ENCODE data around the gene SPATA32. TPM values are rescaled to one million over a fixed set of nuclear protein-coding genes. Genes with fewer than 3 reads are reported as not detected.

SPATA32 gene
- total RNA-seq, 1 donor = not detected

GRCh38 chr17:45247429-45248131, 14.3 kb downstream of the SPATA32 start:
- TF ChIP-seq, protein P1, sequence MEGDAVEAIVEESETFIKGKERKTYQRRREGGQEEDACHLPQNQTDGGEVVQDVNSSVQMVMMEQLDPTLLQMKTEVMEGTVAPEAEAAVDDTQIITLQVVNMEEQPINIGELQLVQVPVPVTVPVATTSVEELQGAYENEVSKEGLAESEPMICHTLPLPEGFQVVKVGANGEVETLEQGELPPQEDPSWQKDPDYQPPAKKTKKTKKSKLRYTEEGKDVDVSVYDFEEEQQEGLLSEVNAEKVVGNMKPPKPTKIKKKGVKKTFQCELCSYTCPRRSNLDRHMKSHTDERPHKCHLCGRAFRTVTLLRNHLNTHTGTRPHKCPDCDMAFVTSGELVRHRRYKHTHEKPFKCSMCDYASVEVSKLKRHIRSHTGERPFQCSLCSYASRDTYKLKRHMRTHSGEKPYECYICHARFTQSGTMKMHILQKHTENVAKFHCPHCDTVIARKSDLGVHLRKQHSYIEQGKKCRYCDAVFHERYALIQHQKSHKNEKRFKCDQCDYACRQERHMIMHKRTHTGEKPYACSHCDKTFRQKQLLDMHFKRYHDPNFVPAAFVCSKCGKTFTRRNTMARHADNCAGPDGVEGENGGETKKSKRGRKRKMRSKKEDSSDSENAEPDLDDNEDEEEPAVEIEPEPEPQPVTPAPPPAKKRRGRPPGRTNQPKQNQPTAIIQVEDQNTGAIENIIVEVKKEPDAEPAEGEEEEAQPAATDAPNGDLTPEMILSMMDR (IDR thresholded peaks at IDR 0.05; ENCODE audit: insufficient read depth, low read length) = no peak
- H3K4me3 ChIP-seq (ENCODE audit: low read depth, low read length) = peak overlapping the region; percentile 55
- peak; percentile 63 for DNase-seq (ENCODE audit: low read depth)

- no peak for DNase-seq (ENCODE audit: low read depth)
- peak overlapping the region; percentile 55 for H3K4me3 ChIP-seq (ENCODE audit: low read depth, low read length)
- TF ChIP-seq, protein P1 (IDR thresholded peaks at IDR 0.05; ENCODE audit: insufficient read depth, low read length) = peak; percentile 47
These were observed 14.9 kb downstream of the SPATA32 start for GRCh38 chr17:45246861-45247428.

GRCh38 chr17:45246338-45246737, 15.6 kb downstream of the SPATA32 start:
- DNase-seq (ENCODE audit: low read depth) = no peak
- TF ChIP-seq, protein P1 (IDR thresholded peaks at IDR 0.05; ENCODE audit: insufficient read depth, low read length) = no peak
- H3K4me3 ChIP-seq (ENCODE audit: low read depth, low read length) = no peak overlapping the region

DNA sequence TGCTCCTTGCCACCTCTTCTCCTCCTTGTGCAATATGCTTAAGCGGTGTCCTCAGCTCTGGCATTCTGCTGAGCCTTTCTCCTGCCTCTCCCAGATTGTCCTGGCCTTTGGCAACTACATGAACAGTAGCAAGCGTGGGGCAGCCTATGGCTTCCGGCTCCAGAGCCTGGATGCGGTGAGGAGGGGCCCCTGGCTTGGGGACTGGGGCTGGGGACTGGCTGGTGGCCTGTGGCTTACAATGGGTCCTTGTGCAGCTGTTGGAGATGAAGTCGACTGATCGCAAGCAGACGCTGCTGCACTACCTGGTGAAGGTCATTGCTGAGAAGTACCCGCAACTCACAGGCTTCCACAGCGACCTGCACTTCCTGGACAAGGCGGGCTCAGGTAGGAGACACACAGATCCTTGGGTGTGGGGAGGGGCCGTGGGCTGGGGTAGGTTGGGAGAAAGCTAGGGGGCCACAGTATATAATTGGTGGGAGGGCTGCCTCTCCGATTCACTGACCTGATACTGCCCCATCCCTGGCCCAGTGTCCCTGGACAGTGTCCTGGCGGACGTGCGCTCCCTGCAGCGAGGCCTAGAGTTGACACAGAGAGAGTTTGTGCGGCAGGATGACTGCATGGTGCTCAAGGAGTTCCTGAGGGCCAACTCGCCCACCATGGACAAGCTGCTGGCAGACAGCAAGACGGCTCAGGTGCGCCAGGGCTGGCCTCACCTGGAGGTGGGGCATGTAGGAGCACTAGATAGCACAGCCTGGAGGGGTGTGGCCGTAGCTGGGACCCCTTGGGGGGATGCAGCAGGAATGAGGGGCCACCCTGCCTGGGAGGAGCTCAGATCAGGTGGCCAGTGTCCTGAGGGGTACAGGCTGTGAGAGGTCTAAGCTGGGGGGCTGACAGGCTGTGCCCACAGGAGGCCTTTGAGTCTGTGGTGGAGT, 16.9 kb downstream of the SPATA32 start:
- TF ChIP-seq, protein P1 (IDR thresholded peaks at IDR 0.05; ENCODE audit: insufficient read depth, low read length) = no peak
- no peak for DNase-seq (ENCODE audit: low read depth)

GRCh38 chr17:45243750-45244149, 18.1 kb downstream of the SPATA32 start:
- H3K4me3 ChIP-seq (ENCODE audit: low read depth, low read length) = no peak overlapping the region
- DNase-seq (ENCODE audit: low read depth) = no peak
- TF ChIP-seq, protein P1 (IDR thresholded peaks at IDR 0.05; ENCODE audit: insufficient read depth, low read length) = no peak

More for the DNA sequence above, 16.9 kb downstream of the SPATA32 start:
- H3K4me3 ChIP-seq (ENCODE audit: low read depth, low read length) = no peak overlapping the region

GRCh38 chr17:45242029-45242414, 19.9 kb downstream of the SPATA32 start:
- TF ChIP-seq, protein P1 (IDR thresholded peaks at IDR 0.05; ENCODE audit: insufficient read depth, low read length) = no peak
- no peak for DNase-seq (ENCODE audit: low read depth)
- H3K4me3 ChIP-seq (ENCODE audit: low read depth, low read length) = no peak overlapping the region
